Thyroid gland (tissue), 4 donors: ENCODE data around the gene PDE4DIP. TPM values are rescaled to one million over a fixed set of nuclear protein-coding genes. Genes with fewer than 3 reads are reported as not detected.
"Not testable (repeated sequence)": the region's sequence is repeated elsewhere in the genome, so short reads cannot be mapped to it uniquely, and the experiment has no call there.

ENCODE experiments used
- DNase-seq, 2 donors: peaks; one replicate each; pipeline ENCODE4 v3.0.0-alpha.2; 2019
- H3K27ac ChIP-seq, 3 donors: fragments of 200-600 bp; sonication (generic); 1 replicate in 2 of 3; 2 replicates in 1 of 3; pipeline ENCODE4 v1.5.1; 2016 to 2019; ENCODE audit warnings: mild to moderate bottlenecking in 1 of 3, moderate library complexity in 1 of 3
- H3K27me3 ChIP-seq: fragments of 200-600 bp; sonication (generic); one replicate; pipeline ENCODE4 v1.5.1; 2019
- H3K36me3 ChIP-seq, 2 donors: fragments of 200-600 bp; sonication (generic); one replicate each; pipeline ENCODE4 v1.5.1; 2016 to 2019
- H3K4me1 ChIP-seq, 2 donors: fragments of 200-600 bp; sonication (generic); one replicate each; pipeline ENCODE4 v1.5.1; 2017 to 2019
- H3K4me3 ChIP-seq, 3 donors: fragments of 200-600 bp; sonication (generic); replicated peaks in 1 of 3; 1 replicate in 2 of 3; 2 replicates in 1 of 3; pipeline ENCODE4 v1.5.1; 2016; ENCODE audit warnings: mild to moderate bottlenecking in 1 of 3
- H3K9me3 ChIP-seq: fragments of 200-600 bp; sonication (generic); one replicate; pipeline ENCODE4 v1.5.1; 2017
- WGBS, 2 donors: methylation state at CpG; one replicate each; pipeline ENCODE4 v1.1.5; 2017; 5-methylcytosine and 5-hydroxymethylcytosine counted together
- intact Hi-C: fragments of 100-400 bp; cut with DNase I; formaldehyde crosslinking; loops from one replicate; pipeline ENCODE4 v1.15.1; 2023
- total RNA-seq, 4 donors: library from RNA; depleted of rRNA; stranded (reverse); fragments of >200 nt; gene quantifications; one replicate each; pipeline ENCODE4 v1.2.3, GENCODE V29; 2016

The PDE4DIP gene
- total RNA-seq, result 10 to 100 TPM; 42.8 to 69.7 (median 57.0) TPM

GRCh38 chr1:148844220-148844619 lies at the start of gene PDE4DIP:
PDE4DIP (plus strand) TSS chr1:148844428; CDS start chr1:148844775, 347 bp downstream.
- H3K36me3 ChIP-seq, H3K4me3 ChIP-seq, H3K4me1 ChIP-seq, H3K9me3 ChIP-seq, H3K27ac ChIP-seq, H3K27me3 ChIP-seq, intact Hi-C loops: not testable (repeated sequence)
- peak in 1 of 2 donors; percentile 35 for DNase-seq
- WGBS, 2 donors, result no CpG with 5 or more reads among the region's 36 CpGs

GRCh38 chr1:148808268-148808928 lies 35.8 kb upstream of the PDE4DIP start:
- intact Hi-C loops, H3K27ac ChIP-seq, H3K4me1 ChIP-seq, H3K36me3 ChIP-seq, H3K9me3 ChIP-seq, DNase-seq, H3K27me3 ChIP-seq, H3K4me3 ChIP-seq: not testable (repeated sequence)
- no CpG with 5 or more reads among the region's 50 CpGs for WGBS, 2 donors

GRCh38 chr1:148808929-148809283 lies 35.3 kb upstream of the PDE4DIP start:
- H3K27ac ChIP-seq, H3K27me3 ChIP-seq, H3K4me1 ChIP-seq, H3K4me3 ChIP-seq, intact Hi-C loops, H3K9me3 ChIP-seq, H3K36me3 ChIP-seq, DNase-seq: not testable (repeated sequence)
- WGBS, 2 donors, result no CpG with 5 or more reads among the region's 6 CpGs

- no CpG with 5 or more reads among the region's 7 CpGs for WGBS, 2 donors
- intact Hi-C loops, H3K27ac ChIP-seq: not testable (repeated sequence)
These were observed 22.0 kb upstream of the PDE4DIP start for GRCh38 chr1:148822180-148822579.

GRCh38 chr1:148823822-148824221 lies 20.4 kb upstream of the PDE4DIP start:
- H3K4me3 ChIP-seq, H3K9me3 ChIP-seq, H3K4me1 ChIP-seq, H3K27ac ChIP-seq, H3K27me3 ChIP-seq, intact Hi-C loops, H3K36me3 ChIP-seq, DNase-seq: not testable (repeated sequence)
- 50 to 82% methylated on average over 1 of the region's 2 CpGs for WGBS, 2 donors

More at GRCh38 chr1:148822180-148822579, 22.0 kb upstream of the PDE4DIP start:
- not testable (repeated sequence) for H3K9me3 ChIP-seq, DNase-seq, H3K4me3 ChIP-seq, H3K27me3 ChIP-seq, H3K4me1 ChIP-seq, H3K36me3 ChIP-seq

- H3K4me1 ChIP-seq, DNase-seq, intact Hi-C loops, H3K9me3 ChIP-seq, H3K4me3 ChIP-seq, H3K27ac ChIP-seq, H3K36me3 ChIP-seq, H3K27me3 ChIP-seq: not testable (repeated sequence)
- no CpG with 5 or more reads among the region's 2 CpGs for WGBS, 2 donors
These were observed 19.2 kb upstream of the PDE4DIP start for GRCh38 chr1:148825029-148825428.

- H3K4me3 ChIP-seq, DNase-seq, H3K9me3 ChIP-seq, H3K27me3 ChIP-seq, H3K36me3 ChIP-seq, H3K4me1 ChIP-seq, H3K27ac ChIP-seq, intact Hi-C loops: not testable (repeated sequence)
- 36 to 63% methylated on average over 1 to 2 of the region's 2 CpGs for WGBS, 2 donors
These were observed 15.7 kb upstream of the PDE4DIP start for GRCh38 chr1:148828531-148828930.

- H3K4me1 ChIP-seq, H3K4me3 ChIP-seq, intact Hi-C loops, H3K9me3 ChIP-seq, H3K36me3 ChIP-seq, DNase-seq, H3K27me3 ChIP-seq, H3K27ac ChIP-seq: not testable (repeated sequence)
These were observed 15.3 kb upstream of the PDE4DIP start for GRCh38 chr1:148828962-148829361.

- H3K4me1 ChIP-seq, H3K27ac ChIP-seq, intact Hi-C loops, DNase-seq, H3K4me3 ChIP-seq, H3K9me3 ChIP-seq, H3K36me3 ChIP-seq, H3K27me3 ChIP-seq: not testable (repeated sequence)
- WGBS, 2 donors, result no CpG with 5 or more reads among the region's 3 CpGs
These were observed 14.9 kb upstream of the PDE4DIP start for GRCh38 chr1:148829365-148829764.

- WGBS, 2 donors, result no CpG with 5 or more reads among the region's 1 CpG
- H3K27ac ChIP-seq, H3K27me3 ChIP-seq, DNase-seq, H3K9me3 ChIP-seq, H3K36me3 ChIP-seq, H3K4me3 ChIP-seq, intact Hi-C loops, H3K4me1 ChIP-seq: not testable (repeated sequence)
These were observed 3.0 kb upstream of the PDE4DIP start for GRCh38 chr1:148841262-148841661.

GRCh38 chr1:148844651-148845050 lies 423 bp downstream of the PDE4DIP start:
- H3K36me3 ChIP-seq, H3K4me1 ChIP-seq, H3K4me3 ChIP-seq, H3K27me3 ChIP-seq, H3K27ac ChIP-seq, intact Hi-C loops, DNase-seq, H3K9me3 ChIP-seq: not testable (repeated sequence)
- no CpG with 5 or more reads among the region's 14 CpGs for WGBS, 2 donors

- H3K4me3 ChIP-seq, H3K27ac ChIP-seq, H3K4me1 ChIP-seq, intact Hi-C loops, H3K27me3 ChIP-seq, DNase-seq, H3K9me3 ChIP-seq, H3K36me3 ChIP-seq: not testable (repeated sequence)
- no CpG with 5 or more reads among the region's 4 CpGs for WGBS, 2 donors
These were observed 840 bp downstream of the PDE4DIP start for GRCh38 chr1:148845068-148845467.

- H3K4me1 ChIP-seq, DNase-seq, intact Hi-C loops, H3K36me3 ChIP-seq, H3K4me3 ChIP-seq, H3K27me3 ChIP-seq, H3K9me3 ChIP-seq, H3K27ac ChIP-seq: not testable (repeated sequence)
- WGBS, 2 donors, result no CpG with 5 or more reads among the region's 2 CpGs
These were observed 6.1 kb downstream of the PDE4DIP start for GRCh38 chr1:148850347-148850746.

GRCh38 chr1:148850840-148851239 lies 6.6 kb downstream of the PDE4DIP start:
- H3K27me3 ChIP-seq, H3K9me3 ChIP-seq, H3K27ac ChIP-seq, DNase-seq, intact Hi-C loops, H3K36me3 ChIP-seq, H3K4me3 ChIP-seq, H3K4me1 ChIP-seq: not testable (repeated sequence)
